NCI-H1694 treated with DMSO at 0.1 percent for 48 hours (cell line): Measurements from ENCODE around the gene ABCB11.

Experiments used
- DNase-seq: peaks from one replicate; lab custom pipeline; 2025; lab: John Stamatoyannopoulos, UW

ABCB11 gene

GRCh38 chr2:169007941-169008340 is 23.2 kb downstream of the ABCB11 start:
- DNase-seq, result no peak

DNA sequence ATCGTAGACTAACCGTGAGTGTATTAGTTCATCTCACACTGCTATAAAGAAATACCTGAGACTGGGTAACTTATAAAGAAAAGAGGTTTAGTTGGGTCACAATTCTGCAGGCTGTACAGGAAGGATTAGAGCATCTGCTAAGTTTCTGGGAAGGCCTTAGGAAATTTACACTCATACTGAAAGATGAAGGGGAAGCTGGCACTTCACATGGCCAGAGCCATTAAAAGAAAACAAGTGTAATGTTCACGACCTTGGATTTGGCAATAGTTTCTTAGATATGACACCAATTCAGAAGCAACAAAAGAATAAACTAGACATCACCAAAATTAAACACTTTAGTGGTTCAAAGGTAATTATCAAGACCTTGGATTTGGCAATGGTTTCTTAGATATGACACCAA is 23.8 kb downstream of the ABCB11 start:
- no peak for DNase-seq

- no peak for DNase-seq
Observed at GRCh38 chr2:169006665-169007064, 24.5 kb downstream of the ABCB11 start.

DNA sequence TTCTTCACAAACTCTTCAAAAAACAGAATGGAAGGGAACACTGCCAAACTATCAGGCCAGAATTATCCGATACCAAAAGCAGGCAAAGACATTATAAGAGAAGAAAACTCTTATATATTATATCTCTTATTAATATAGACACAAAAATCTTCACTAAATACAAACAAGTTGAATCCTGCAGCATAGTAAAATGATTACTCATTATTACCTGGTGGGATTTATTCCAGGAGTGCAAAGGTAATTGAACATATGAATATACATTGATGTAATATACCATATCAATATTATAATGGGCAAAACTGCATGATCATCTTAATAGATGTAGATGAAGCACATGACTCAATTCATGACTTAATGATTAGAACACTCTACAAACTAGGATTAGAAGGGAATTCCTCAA is 25.1 kb downstream of the ABCB11 start:
- DNase-seq, result no peak

- no peak for DNase-seq
Observed at GRCh38 chr2:169005080-169005598, 26.0 kb downstream of the ABCB11 start.

- no peak for DNase-seq
Observed at GRCh38 chr2:169002161-169002738, 28.9 kb downstream of the ABCB11 start.

- no peak for DNase-seq
Observed at GRCh38 chr2:169001116-169001815, 29.9 kb downstream of the ABCB11 start.

DNA sequence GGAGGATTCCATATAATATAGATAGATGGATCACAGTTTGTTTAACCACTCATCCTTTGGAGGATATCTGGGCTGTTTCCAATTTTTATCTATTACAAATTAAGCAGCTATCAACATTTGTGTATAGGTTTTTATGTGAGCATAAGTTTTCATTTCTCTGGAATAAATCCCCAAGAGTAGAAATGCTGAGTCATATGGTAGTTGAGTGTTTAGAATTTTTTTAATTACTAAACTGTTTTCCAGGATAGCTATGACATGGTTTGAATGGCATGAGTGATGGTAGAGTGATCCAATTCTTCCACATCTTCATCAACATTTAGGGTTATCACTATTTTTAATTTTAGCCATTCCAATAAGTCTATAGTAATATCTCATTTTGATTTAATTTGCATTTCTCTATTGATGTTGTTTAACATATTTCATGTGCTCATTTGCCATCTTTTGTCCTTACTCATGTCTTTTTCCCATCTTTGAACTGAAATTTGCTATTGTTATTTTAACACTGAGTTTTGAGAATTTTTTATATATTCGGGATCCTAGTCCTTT is 31.4 kb downstream of the ABCB11 start:
- no peak for DNase-seq

DNA sequence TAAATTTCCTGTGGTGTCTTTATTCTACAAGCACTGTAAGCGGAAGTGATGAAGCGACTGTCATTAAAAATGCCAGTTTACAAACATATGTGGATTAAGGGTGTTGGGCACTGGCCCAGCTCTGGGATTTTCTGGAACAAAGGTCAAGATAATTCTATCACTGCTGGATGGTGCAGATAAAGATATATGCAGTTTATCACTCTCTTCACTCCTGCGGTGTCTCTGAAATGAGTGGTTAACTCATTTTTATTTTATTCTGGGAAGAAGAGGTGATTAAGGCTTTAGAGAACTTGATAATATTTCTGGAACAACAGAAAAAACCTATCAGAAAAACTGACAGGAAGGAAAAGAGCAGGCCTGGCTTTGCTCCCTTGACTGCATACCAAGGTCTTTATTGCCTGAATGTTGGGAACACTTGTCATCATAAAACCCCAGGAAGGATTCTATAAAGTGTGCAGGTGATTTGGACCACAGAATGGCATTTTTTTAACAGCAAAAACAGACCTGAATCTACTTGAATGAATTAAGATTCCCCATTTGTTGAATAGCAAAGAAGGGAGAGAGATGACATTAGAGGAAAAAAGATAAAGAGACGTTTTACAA is 32.4 kb downstream of the ABCB11 start:
- no peak for DNase-seq

GRCh38 chr2:168997794-168998193 is 33.3 kb downstream of the ABCB11 start:
- DNase-seq, result no peak

DNA sequence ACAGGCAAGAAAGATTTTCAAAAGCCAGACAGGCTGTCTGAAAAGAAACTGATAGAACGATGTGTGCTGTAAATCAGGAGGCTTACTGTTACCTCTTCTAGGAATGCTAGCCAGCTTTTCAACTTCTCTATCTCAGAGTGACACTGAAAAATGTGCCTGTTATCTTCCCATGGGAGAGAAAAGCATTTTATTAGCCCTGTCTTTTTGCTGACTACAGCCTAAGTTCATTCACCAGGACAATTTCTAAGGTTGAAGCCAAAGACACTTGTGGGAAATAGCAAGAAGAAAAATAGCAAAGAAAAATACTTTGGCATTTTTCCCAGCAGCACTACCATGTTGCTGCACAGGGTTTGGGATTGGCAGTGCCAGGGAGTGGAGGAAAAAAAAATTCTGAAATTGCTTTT is 34.0 kb downstream of the ABCB11 start:
- no peak for DNase-seq

GRCh38 chr2:168995744-168996143 is 35.4 kb downstream of the ABCB11 start:
- no peak for DNase-seq

- DNase-seq, result no peak
Observed at GRCh38 chr2:168993538-168993937, 37.6 kb downstream of the ABCB11 start.

- DNase-seq, result no peak
Observed at GRCh38 chr2:168992591-168993349, 38.4 kb downstream of the ABCB11 start.

DNA sequence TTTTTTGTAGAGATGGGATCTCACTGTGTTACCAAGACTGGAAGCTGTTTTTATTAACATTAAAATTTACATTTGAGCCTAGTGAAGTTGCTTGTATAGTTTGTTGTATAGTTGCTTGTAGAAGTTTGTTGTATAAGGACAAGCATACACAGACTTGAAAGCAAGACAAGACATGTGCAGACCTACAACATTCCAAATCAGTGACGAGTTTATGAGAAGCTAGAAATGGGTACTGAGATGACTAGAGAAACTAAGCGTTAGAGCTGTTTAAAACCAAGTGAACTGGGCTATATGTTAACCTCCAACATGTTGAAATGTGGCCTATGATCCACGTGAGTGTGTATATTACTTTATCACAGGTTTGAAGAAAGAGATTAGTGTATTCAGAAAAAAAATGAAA is 39.1 kb downstream of the ABCB11 start:
- DNase-seq, result no peak

GRCh38 chr2:168988755-168989154 is 42.4 kb downstream of the ABCB11 start:
- DNase-seq, result no peak

DNA sequence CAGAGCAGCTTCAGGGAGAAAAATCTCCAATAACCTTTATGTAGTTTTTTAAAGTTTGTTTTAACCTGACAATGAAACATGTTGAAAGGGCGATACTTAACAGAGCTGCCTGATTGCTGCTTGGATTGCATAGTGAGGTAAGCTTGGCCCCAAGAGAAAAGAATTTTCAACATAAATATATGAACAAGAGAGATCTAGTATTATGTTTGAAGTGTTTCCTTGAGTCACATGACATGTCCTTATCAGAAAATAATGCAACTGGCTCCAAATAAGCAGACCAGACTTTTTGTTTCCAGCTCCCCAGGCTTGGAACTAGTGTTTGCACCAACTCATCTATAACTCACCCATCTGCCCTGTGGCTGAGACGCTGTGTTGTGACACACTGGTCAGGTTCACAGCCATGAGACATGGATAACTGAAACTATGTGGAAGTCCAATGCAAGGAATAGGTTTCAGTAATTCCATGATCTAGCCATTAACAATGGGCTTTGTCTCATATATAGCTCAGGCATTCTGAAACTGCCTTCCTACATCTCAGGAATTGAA is 44.7 kb downstream of the ABCB11 start:
- DNase-seq, result no peak

- DNase-seq, result peak; percentile 26
Observed at GRCh38 chr2:168981651-168982050, 49.5 kb downstream of the ABCB11 start.

- DNase-seq, result no peak
Observed at GRCh38 chr2:168978461-168978861, 52.7 kb downstream of the ABCB11 start.

DNA sequence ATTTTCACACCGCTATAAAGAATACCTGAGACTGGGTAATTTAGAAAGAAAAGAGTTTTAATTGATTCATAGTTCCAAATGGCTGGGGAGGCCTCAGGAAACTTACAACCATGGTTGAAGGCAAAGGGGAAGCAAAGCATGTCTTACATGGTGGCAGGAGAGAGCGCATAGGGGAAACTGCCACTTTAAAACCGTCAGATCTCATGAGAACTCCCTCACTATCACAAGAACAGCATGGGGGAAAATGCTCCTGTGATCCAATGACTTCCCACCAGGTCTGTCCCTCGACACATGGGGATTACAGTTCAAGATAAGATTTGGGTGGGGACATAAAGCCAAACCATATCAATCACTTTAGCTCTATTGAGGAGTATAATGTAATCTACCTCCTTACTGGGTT is 53.5 kb downstream of the ABCB11 start:
- DNase-seq, result no peak

GRCh38 chr2:168976034-168976654 is 55.0 kb downstream of the ABCB11 start:
- DNase-seq, result peak; percentile 4

DNA sequence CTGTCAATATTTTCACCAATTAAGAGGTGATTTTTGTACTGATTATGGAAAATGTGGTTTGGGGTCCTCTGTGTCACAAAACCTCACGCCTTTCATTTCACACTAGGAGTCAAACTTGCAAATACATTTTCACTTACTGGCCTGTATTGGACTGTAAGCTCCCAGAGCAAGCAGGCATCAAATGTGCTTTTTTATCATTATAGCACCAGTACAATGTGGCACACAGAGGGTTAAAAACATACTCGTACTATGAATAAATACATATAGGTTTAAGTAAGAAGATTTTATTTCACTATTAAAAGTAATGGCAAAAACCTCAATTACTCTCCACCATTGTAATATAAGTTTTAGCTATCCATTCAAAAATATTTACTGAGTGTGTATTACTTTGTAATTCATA is 56.7 kb downstream of the ABCB11 start:
- no peak for DNase-seq
